ENCODE data around the gene SLC6A17.

The SLC6A17 gene

GRCh38 chr1:110173466-110174105 is 23.3 kb downstream of the SLC6A17 start:
- TF ChIP-seq GATA3 (IDR thresholded peaks at IDR 0.05; ENCODE audit: low read depth, low read length) (no peak), GATA2 (IDR thresholded peaks at IDR 0.05; ENCODE audit: low read depth, low read length) (no peak)

DNA sequence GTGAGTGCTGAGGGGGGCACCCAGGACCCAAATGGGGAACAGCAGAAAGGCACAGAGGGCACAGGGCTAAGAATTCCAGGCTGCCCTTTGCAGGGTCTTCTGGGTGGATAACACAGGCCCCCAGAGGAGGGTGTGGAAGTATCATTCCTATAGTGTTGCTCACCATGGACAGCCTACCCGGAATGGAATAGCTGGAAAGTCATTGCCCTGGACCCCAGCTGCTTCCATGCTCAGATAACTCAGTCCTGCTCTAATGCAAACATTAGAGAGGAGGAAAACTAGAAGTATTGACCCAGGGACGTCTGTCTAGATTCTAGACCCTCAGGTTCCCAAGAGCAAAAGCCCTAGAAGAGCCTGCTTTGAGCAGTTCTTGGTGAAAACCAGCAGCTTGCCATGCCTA is 24.7 kb downstream of the SLC6A17 start:
- no peak for TF ChIP-seq GATA2 (IDR thresholded peaks at IDR 0.05; ENCODE audit: low read depth, low read length)
- TF ChIP-seq GATA3 (IDR thresholded peaks at IDR 0.05; ENCODE audit: low read depth, low read length) = no peak

DNA sequence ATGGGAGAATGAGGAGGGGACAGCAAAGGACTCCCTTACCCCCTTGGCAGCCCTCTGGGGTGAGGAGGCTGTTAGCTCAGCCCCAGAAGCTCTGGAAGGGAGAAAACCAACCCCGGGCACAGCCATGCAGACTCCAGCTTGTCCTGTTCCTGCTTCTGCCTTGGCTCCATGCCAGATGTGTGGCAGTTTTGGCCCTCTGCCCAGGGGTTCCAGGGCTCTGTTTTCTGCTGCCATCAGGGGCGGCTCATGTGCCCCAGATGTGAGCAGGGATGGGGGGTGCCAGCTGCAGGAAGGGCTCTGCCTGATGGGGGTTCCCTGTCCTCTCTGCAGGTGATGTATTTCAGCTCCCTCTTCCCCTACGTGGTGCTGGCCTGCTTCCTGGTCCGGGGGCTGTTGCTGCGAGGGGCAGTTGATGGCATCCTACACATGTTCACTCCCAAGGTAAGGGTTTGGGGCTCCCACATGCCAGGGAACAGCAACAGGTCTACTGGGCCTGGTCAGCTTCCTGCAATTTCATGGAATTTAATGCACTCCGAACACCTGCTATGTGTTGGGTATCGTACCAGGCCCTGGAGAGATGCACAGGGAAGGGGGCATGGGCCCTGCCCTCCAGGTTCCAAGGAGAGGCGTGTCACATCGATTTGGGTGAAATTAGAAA is 26.1 kb downstream of the SLC6A17 start:
- TF ChIP-seq GATA2 (IDR thresholded peaks at IDR 0.05; ENCODE audit: low read depth, low read length) = no peak; the same call in 1 of the 2 replicates
- TF ChIP-seq GATA3 (IDR thresholded peaks at IDR 0.05; ENCODE audit: low read depth, low read length) = no peak

DNA sequence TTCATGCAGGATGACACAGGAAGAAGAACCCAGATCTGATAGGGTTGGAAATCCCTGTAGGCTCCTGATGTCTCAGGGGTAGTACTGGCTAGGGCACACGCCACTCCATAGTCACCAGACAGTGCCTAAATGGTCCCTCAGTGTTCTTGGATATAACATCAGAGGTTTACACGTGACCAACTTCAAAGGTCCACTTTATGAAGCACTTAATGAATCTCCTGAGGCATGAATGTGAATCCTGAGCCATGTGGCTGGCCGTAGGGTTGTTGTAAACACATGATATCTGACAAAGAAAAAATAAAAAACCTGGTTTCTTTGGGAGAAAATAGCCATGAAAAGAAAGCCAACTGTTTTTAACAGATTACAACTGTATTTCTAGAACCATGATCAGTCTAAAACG is 27.5 kb downstream of the SLC6A17 start:
- TF ChIP-seq GATA2 (IDR thresholded peaks at IDR 0.05; ENCODE audit: low read depth, low read length) = no peak

DNA sequence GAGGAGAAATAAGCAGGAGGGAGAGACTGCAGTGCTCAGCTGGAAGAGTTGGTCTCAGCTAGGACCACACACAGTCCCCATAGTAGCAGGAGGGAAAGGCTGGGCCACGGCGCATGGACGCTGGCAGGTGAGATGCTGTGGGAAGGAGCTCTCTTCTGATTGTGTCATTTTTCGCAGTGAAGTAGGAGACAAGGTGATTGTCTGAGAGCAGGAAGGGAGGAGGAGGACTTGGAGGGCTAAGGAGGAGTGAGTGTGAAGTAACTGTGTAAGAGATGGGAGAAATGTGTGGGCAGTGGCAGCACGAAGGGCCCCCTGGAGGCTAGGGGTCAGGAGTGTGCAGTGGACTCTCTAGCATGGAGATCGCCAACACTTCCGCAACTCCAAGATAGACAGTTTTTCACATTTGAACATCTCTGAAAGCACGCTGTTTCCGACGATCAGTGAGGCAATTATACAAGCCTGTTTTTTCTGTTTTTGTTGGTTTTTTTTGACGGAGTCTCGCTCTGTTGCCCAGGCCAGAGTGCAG is 33.4 kb downstream of the SLC6A17 start:
- TF ChIP-seq GATA3 (IDR thresholded peaks at IDR 0.05; ENCODE audit: low read depth, low read length) = no peak
- TF ChIP-seq GATA2 (IDR thresholded peaks at IDR 0.05; ENCODE audit: low read depth, low read length) = no peak

DNA sequence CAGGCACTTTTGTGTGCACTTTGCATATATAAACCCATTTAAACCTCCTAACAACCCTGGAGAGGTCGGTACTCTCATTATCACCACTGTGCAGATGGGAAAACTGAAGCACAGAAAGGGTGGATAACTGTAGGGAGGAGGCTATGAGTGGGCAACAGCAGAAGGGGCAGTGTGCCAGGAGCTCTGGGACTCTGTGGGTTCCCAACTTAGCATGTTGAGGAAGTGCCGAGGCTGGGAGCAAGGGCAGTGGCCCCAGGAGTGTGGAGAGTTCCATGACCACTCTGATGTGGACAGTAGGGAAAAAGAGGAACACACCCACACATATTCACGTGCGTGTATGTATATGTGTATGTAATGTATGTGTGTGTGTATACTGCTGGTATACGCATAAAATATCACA is 34.2 kb downstream of the SLC6A17 start:
- TF ChIP-seq GATA2 (IDR thresholded peaks at IDR 0.05; ENCODE audit: low read depth, low read length) = no peak
- TF ChIP-seq GATA3 (IDR thresholded peaks at IDR 0.05; ENCODE audit: low read depth, low read length) = no peak

GRCh38 chr1:110185181-110185580 is 34.9 kb downstream of the SLC6A17 start:
- TF ChIP-seq GATA2 (IDR thresholded peaks at IDR 0.05; ENCODE audit: low read depth, low read length) (no peak), GATA3 (IDR thresholded peaks at IDR 0.05; ENCODE audit: low read depth, low read length) (no peak)

DNA sequence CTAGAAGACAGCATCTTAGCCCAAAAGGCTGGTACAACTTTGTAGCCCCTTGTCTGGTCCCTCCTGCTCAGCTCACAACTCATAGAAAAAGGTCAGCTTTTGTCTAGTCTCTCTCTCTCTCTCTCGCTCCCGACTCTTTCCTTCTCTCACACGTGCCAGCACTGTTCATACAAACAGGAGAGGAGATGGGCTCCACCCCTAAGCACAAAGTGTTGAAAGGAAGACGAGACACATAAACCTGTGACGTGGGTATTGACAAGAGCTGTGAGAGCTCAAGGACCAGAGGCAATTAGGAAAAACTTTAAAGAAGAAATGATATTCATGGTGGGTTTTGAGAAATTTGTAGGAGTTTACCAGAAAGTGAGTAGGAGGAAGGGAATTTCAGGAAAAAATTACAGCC is 36.3 kb downstream of the SLC6A17 start:
- TF ChIP-seq GATA2 (IDR thresholded peaks at IDR 0.05; ENCODE audit: low read depth, low read length) (no peak), GATA3 (IDR thresholded peaks at IDR 0.05; ENCODE audit: low read depth, low read length) (no peak)

DNA sequence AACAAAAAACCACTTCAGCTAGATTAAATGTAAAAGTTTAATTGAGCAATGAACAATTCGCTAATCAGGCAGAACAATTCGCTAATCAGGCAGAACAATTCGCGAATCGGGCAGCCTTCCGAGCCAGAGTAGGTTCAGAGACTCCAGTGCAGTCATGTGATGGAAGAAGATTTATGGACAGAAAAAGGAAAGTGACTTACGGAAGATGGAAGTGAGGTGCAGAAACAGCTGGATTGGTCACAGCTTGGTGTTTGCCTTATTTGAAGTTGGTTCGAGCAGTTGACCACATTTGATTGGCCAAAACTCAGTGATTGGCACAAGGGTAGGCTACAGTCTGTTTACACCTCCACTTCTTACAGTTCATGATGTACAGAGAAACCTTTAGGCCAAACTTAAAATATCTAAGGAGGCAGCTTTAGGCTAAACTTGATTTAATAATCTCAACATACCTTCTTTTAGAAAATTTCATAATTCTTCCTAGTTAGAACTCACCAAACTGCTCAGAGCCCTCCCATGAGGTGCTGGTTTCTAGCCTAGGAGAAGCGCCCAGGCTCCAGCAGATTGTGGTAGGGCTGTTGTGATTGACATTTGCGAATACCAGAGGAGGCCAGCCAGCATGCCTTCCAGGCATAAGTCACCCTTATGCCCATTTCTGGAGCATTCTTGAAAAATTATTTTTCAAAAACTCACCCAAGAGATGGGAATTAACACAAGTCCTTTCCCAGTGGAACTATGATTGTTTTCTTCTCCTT is 37.0 kb downstream of the SLC6A17 start:
- TF ChIP-seq GATA2 (IDR thresholded peaks at IDR 0.05; ENCODE audit: low read depth, low read length) (no peak), GATA3 (IDR thresholded peaks at IDR 0.05; ENCODE audit: low read depth, low read length) (no peak)

DNA sequence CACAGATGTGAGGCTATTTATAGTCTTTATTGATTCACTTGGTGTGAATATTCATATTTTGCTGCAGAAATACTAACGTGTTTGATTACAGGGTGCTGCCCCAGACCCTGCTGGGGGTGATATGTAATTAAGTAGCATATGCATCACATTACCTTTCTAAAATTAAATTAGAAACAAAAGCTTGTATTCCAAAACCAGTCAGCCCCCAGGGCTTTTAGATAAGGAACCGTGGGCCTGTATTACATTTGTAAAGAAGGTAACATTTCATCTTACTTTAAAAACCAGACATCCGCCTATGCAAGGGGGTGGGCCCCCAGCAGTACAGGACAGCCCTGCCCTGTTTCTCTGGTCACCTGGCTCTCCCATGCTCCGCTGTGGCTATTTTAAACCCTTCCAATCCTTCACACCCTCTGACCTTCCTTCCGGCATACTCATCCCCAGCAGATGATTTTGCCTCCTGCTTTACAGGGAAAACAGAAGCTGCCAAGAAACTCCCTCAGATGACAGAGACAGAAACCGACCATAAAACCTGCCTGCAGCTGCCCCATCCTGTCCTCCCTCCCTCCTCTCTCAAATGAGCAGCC is 37.8 kb downstream of the SLC6A17 start:
- TF ChIP-seq GATA2 (IDR thresholded peaks at IDR 0.05; ENCODE audit: low read depth, low read length) (peak; percentile 90), GATA3 (IDR thresholded peaks at IDR 0.05; ENCODE audit: low read depth, low read length) (no peak)

DNA sequence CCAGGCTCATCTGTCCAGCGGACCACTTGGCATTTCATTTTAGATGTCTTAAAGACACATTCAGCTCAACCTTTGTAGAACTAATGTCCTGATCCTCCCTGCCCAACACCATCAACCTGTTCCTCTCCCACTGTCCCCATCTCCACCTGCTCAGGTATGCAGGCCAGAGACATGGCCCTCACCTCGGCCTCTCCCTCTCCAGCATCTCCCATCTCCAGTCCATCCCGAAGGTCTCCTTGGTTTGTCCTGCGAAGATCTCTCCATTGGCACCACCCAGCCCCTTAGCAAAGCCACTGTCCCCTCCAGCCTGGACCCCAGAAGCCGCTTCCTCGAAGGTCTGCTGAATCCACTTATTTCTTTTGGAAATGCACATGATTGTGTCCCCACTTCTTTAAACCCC is 38.9 kb downstream of the SLC6A17 start:
- TF ChIP-seq GATA2 (IDR thresholded peaks at IDR 0.05; ENCODE audit: low read depth, low read length) (no peak), GATA3 (IDR thresholded peaks at IDR 0.05; ENCODE audit: low read depth, low read length) (no peak)

GRCh38 chr1:110190282-110190929 is 40.1 kb downstream of the SLC6A17 start:
- no peak for TF ChIP-seq GATA2 (IDR thresholded peaks at IDR 0.05; ENCODE audit: low read depth, low read length)
- TF ChIP-seq GATA3 (IDR thresholded peaks at IDR 0.05; ENCODE audit: low read depth, low read length) = no peak

DNA sequence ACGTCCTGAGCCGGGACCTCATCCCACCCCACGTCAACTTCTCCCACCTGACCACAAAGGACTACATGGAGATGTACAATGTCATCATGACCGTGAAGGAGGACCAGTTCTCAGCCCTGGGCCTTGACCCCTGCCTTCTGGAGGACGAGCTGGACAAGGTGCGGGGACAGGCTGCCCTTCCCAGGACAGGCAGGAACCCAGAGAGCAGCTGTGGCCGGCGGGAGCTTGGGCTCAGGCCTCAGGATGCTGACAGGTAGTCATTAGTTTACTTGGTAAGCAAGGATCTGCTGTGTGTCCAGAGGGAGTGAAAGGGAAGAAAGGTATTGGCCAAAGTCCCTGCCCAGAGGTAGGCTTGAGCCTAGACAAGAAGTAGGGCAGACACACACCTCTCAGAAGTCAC is 42.2 kb downstream of the SLC6A17 start:
- TF ChIP-seq GATA3 (IDR thresholded peaks at IDR 0.05; ENCODE audit: low read depth, low read length) (no peak), GATA2 (IDR thresholded peaks at IDR 0.05; ENCODE audit: low read depth, low read length) (no peak)

GRCh38 chr1:110195196-110195595 is 44.9 kb downstream of the SLC6A17 start:
- TF ChIP-seq GATA2 (IDR thresholded peaks at IDR 0.05; ENCODE audit: low read depth, low read length) (no peak), GATA3 (IDR thresholded peaks at IDR 0.05; ENCODE audit: low read depth, low read length) (no peak)
